ENCODE results near the gene CDC42EP5.

- TF ChIP-seq, protein P1, sequence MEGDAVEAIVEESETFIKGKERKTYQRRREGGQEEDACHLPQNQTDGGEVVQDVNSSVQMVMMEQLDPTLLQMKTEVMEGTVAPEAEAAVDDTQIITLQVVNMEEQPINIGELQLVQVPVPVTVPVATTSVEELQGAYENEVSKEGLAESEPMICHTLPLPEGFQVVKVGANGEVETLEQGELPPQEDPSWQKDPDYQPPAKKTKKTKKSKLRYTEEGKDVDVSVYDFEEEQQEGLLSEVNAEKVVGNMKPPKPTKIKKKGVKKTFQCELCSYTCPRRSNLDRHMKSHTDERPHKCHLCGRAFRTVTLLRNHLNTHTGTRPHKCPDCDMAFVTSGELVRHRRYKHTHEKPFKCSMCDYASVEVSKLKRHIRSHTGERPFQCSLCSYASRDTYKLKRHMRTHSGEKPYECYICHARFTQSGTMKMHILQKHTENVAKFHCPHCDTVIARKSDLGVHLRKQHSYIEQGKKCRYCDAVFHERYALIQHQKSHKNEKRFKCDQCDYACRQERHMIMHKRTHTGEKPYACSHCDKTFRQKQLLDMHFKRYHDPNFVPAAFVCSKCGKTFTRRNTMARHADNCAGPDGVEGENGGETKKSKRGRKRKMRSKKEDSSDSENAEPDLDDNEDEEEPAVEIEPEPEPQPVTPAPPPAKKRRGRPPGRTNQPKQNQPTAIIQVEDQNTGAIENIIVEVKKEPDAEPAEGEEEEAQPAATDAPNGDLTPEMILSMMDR (IDR thresholded peaks at IDR 0.05): no peak
- TF ChIP-seq EP300 (IDR thresholded peaks at IDR 0.05): no peak
- TF ChIP-seq POLR2AphosphoS5 (IDR thresholded peaks at IDR 0.05): no peak
- no peak for TF ChIP-seq POLR2A (IDR thresholded peaks at IDR 0.05)
These were observed 42.5 kb downstream of the CDC42EP5 start for GRCh38 chr19:54430306-54431254.

Measured in upper lobe of left lung (tissue), 4 donors.